Measurements from ENCODE around the gene RFWD3.
"Not testable (repeated sequence)": the region's sequence is repeated elsewhere in the genome, so short reads cannot be mapped to it uniquely, and the experiment has no call there.

The RFWD3 gene

DNA sequence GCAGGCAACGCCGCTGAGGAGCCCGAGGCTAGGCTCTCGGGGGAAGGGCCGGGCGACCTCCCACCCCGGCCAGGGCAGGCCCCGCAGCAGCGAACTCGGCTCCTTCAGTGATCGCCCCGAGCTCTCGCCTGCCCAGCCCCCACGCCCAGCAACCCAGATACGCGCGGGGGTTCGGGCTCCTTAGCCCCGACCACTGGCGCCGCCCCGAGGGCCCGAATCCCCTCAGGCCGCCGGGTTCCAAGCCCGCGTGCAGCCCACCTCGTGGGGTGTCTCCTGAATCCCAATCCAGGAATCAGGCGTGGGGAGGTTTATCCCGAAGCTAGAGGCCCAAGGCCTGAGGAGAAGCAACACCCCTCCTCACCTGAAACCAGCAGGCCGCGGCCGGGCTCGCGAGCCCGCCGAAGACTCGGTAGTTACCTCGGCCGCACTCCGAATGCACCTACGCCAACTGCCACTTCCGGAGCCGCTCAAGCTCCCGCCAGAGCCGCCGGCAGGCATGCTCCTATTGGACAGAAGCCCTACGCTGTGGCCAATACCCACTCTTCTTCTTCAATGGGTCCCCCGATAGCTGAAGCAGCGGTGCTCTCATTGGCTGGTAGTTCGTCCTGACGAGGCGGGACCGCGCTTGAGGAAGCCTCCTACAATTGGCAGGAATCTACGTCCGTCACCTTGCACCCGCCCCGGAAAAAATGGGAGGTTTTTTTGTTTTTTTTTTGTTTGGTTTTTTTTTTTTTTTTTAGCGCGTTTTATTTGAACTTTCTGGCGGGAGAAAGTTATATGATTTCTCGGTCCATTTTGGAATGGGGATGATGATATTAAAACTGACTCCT, at the start of gene RFWD3:
Gene RFWD3, minus strand, starts transcription at position 453 of the 830 bp plus-strand sequence. CDS start 5,428 bp downstream, outside the sequence.
- FAIRE-seq, result peak; percentile 98

GRCh38 chr16:74716355-74716754, 49.7 kb upstream of the RFWD3 start:
- DNase-seq (ENCODE audit: extremely low spot score, insufficient read length, low read depth), result no peak
- FAIRE-seq, result no peak

More for the DNA sequence above, at the start of gene RFWD3:
- peak; percentile 98 for DNase-seq (ENCODE audit: extremely low spot score, insufficient read length, low read depth)

GRCh38 chr16:74713876-74714275, 47.2 kb upstream of the RFWD3 start:
- FAIRE-seq, result no peak

GRCh38 chr16:74713325-74713724, 46.6 kb upstream of the RFWD3 start:
- no peak for DNase-seq (ENCODE audit: extremely low spot score, insufficient read length, low read depth)
- no peak for FAIRE-seq

More at GRCh38 chr16:74713876-74714275, 47.2 kb upstream of the RFWD3 start:
- DNase-seq (ENCODE audit: extremely low spot score, insufficient read length, low read depth), result no peak

- DNase-seq (ENCODE audit: extremely low spot score, insufficient read length, low read depth) (no peak), FAIRE-seq (no peak)
Measured at GRCh38 chr16:74711938-74712337, 45.3 kb upstream of the RFWD3 start.

DNA sequence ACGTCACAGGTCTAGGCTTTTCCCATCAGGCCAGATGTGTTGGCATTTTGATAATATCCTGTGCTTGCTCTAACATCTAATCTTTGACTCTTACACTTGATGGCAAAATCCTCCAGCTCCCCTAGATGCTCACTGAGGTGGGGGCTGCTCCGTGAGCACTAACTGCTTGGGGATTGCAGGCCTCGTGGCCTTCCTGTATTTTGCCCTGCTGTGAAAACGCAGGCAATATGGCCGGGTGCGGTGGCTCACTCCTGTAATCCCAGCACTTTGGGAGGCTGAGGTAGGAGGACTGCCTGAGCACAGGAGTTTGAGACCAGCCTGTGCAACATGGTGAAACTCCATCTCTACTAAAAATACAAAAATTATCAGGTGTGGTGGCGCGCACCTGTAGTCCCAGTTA, 43.7 kb upstream of the RFWD3 start:
- no peak for FAIRE-seq
- no peak for DNase-seq (ENCODE audit: extremely low spot score, insufficient read length, low read depth)

DNA sequence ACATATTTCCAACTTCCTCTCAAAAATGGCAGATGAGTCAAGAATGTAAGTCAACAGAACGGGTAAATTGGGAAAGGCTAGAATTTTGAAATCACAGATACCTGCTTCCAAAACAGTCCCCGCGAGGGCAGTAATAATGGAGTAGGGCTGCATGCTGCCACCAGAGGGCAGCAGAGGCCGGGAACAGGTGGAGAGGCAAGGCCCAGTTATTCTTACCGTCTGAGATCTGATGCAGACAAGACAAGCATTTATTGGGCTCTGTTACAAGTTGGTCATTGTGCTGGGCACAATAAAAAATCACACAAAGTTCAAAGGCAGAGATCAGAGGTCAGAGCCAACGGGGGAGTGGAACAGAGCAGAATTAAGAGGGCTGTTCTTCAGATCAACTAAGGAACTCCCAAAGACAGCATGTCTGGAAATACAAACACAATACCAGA, 42.8 kb upstream of the RFWD3 start:
- FAIRE-seq, result peak; percentile 91

DNA sequence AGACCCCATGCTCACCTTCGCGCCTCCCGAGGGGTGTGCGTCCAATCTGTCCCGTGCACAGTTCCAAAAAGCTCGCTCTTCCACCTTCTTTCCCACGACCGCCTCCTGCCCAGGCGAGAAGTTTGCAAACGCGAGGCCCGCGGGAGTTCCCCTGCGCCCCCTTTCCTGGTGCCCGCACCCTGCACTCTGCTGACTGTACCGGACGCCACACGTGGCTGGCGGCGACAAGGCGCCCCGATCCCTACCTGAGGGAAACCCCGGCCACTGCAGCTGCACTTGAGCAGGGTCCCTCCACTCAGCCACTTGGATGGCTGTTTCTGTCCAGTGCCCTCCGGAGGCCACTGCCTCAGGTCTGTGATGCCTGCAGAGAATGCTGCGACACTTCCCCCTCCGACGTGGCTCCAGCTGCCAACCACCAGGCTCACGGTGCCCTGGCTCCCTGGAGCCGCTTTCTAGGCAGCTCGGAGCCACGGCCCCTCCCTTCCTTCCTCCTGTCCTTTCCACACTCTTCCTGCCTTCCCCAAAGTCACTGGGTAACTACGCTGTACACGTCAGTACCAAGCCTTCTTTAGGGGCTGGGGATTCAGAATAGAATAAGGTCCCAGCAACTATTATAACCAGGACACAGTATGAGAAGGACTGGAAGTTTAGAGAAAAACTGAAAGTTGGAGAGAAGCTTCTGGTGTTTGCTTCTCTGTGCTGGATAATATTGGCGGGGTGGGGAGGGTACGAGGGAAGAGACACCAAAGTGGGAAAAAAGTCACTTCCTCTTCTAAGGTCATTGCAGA, 34.0 kb upstream of the RFWD3 start, which contains the start of gene MLKL:
Gene MLKL, minus strand, starts transcription at position 425 of the 788 bp plus-strand sequence. CDS start 5,105 bp downstream, outside the sequence.
- peak; percentile 37 for DNase-seq (ENCODE audit: extremely low spot score, insufficient read length, low read depth)

More for the DNA sequence above, 42.8 kb upstream of the RFWD3 start:
- peak; percentile 58 for DNase-seq (ENCODE audit: extremely low spot score, insufficient read length, low read depth)

GRCh38 chr16:74700116-74700437, 33.4 kb upstream of the RFWD3 start:
- no peak for FAIRE-seq

More for the DNA sequence above, 34.0 kb upstream of the RFWD3 start, which contains the start of gene MLKL:
- no peak for FAIRE-seq

DNA sequence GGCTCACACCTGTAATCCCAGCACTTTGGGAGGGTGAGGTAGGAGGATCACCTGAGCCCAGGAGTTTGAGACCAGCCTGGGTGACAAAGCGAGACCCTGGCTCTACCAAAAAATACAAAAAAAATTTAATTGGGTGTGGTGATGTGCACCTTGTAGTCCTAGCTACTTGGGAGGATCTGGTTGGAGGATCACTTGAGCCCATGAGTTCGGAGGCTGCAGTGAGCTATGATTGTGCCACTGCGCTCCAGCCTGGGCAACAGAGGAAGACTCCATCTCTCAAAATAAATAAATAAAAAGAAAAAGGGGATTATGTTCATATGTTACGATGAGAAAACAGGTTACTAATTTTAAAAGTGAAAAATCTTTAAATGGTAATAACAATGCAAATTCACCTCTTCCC, 33.0 kb upstream of the RFWD3 start:
- FAIRE-seq, result no peak
- no peak for DNase-seq (ENCODE audit: extremely low spot score, insufficient read length, low read depth)

More at GRCh38 chr16:74700116-74700437, 33.4 kb upstream of the RFWD3 start:
- DNase-seq (ENCODE audit: extremely low spot score, insufficient read length, low read depth), result peak; percentile 14

DNA sequence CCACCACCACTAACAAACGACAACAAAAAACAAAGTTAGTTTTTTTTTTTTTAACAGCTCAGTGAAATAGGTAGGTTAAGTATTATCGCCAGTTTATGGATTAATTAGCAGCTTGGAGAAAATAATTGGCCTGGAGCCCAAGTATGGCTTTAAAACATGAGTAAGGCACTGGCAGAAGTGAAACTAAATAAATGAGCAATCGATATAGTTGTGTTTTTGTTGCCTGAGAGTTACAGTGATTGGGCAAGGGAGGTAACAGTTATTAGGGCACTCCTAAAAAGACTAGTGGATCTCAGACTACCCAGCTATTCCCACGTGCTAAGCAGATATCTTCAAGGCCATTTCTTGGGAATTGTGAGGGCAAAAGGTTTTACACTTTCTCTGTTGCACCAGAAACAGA, 31.5 kb upstream of the RFWD3 start:
- DNase-seq (ENCODE audit: extremely low spot score, insufficient read length, low read depth), result peak; percentile 20
- FAIRE-seq, result peak; percentile 15

GRCh38 chr16:74695450-74696422, 29.1 kb upstream of the RFWD3 start:
- DNase-seq (ENCODE audit: extremely low spot score, insufficient read length, low read depth) (peak; percentile 68), FAIRE-seq (peak; percentile 87)

DNA sequence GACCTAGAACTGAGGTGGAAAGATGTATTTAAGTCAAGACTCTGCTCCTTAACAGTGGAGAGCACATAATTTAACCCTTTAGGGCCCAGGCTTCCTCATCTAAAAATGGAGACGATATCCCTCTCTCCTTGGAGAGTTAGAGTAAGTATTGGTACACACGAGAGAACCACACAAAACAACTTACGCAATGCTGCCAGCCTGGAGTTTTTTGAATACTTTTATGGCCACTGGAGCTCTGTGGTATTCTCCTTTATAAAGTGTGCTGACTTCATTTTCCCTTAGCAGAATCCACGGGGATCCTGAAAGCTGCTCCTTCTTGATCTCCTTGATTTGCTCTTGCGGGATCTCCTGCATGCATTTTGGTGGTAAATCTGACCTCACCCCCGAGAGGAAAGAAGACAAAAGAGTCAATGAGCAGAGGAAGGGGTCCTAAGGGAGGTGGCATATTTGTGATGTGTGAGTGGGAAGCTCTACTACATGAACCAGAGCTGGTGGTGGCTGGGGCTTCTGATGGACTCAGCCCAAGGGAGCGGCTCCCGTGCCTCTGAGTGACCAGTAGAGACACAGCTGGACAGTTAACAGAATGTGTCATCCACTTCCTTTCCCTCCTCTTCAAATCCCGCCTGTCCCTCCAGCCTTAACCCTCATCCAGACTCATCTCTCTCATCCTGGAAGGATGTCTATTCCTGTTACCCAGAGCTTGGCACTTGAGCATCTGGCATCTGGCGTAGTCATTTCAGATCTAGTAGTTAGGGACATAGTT, 24.6 kb upstream of the RFWD3 start:
- FAIRE-seq (no peak), DNase-seq (ENCODE audit: extremely low spot score, insufficient read length, low read depth) (no peak)

- no peak for DNase-seq (ENCODE audit: extremely low spot score, insufficient read length, low read depth)
- FAIRE-seq, result no peak
Measured at GRCh38 chr16:74682556-74682955, 15.9 kb upstream of the RFWD3 start.

- FAIRE-seq (no peak), DNase-seq (ENCODE audit: extremely low spot score, insufficient read length, low read depth) (no peak)
Measured at GRCh38 chr16:74680681-74681080, 14.0 kb upstream of the RFWD3 start.

DNA sequence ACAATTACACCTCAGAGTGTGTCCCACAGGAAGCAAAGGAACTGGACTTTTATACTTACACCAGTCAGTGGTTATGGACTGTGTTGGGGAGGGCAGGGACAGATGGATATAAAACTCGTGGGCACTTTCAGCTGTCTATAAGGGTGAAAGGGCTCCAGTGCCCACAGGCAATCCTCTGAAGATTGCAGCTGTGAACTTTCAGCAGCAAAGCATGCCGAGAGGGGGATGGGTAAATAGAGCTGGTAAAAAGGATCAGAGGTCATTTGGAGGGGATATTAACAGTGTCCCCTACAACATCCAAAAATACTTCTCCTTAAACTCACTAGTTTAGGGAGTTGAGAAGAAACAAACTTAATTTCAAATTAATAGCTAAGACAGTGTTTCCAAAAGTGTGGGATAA, 13.3 kb upstream of the RFWD3 start:
- DNase-seq (ENCODE audit: extremely low spot score, insufficient read length, low read depth), result no peak
- no peak for FAIRE-seq

DNA sequence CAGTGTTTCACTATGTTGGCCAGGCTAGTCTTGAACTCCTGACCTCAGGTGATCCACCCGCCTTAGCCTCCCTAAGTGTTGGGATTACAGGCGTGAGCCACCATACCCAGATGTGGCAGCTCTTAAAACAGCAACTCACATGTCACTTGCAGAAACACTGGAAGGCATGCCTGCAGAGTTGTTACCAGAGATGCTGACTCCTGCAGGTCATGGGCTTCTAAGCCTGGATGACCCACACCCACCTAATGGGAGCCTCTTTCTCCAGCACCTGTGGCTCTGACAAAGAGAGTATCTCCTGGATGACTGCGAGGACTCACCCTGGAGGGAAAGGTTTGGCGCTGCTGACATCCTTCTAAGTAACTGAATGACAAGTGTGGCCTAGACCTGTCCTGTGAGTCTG, 11.2 kb upstream of the RFWD3 start:
- FAIRE-seq (no peak), DNase-seq (ENCODE audit: extremely low spot score, insufficient read length, low read depth) (no peak)

- FAIRE-seq (no peak), DNase-seq (ENCODE audit: extremely low spot score, insufficient read length, low read depth) (no peak)
Measured at GRCh38 chr16:74673876-74674275, 7.2 kb upstream of the RFWD3 start.

- FAIRE-seq; DNase-seq (ENCODE audit: extremely low spot score, insufficient read length, low read depth): not testable (repeated sequence)
Measured at GRCh38 chr16:74668877-74669276, 2.2 kb upstream of the RFWD3 start.

Data from GM18507 (cell line).